Lower lobe of right lung (tissue), 2 donors: ENCODE data around the gene TWNK. TPM values are rescaled to one million over a fixed set of nuclear protein-coding genes. Genes with fewer than 3 reads are reported as not detected.

Experiments
- ATAC-seq, 2 donors: fragments of 200-7000 bp; cut with Tn5 transposase; one replicate each; pipeline ENCODE4 v1.9.1; 2020 to 2022; ENCODE audit warnings: mild to moderate bottlenecking in 2 of 2, moderate library complexity in 2 of 2
- DNase-seq: peaks from one replicate; pipeline ENCODE4 v3.0.0-alpha.2; 2020
- H3K27ac ChIP-seq: fragments of 200-600 bp; one replicate; pipeline ENCODE4 v1.8.0; 2022
- H3K27me3 ChIP-seq: fragments of 200-600 bp; one replicate; pipeline ENCODE4 v1.8.0; 2022; ENCODE audit warnings: low read depth
- H3K36me3 ChIP-seq: fragments of 200-600 bp; one replicate; pipeline ENCODE4 v1.8.0; 2022; ENCODE audit warnings: mild to moderate bottlenecking
- H3K4me1 ChIP-seq: fragments of 200-600 bp; one replicate; pipeline ENCODE4 v1.8.0; 2022
- H3K4me3 ChIP-seq: fragments of 200-600 bp; one replicate; pipeline ENCODE4 v1.8.0; 2022; ENCODE audit warnings: mild to moderate bottlenecking
- H3K9me3 ChIP-seq: fragments of 200-600 bp; one replicate; pipeline ENCODE4 v1.8.0; 2022
- CTCF ChIP-seq: fragments of 200-600 bp; IDR thresholded peaks from one replicate; pipeline ENCODE4 v1.8.0; 2022; ENCODE audit warnings: antibody characterized with exemption, mild to moderate bottlenecking
- intact Hi-C: fragments of 100-400 bp; cut with DNase I; formaldehyde crosslinking; loops from one replicate; pipeline ENCODE4 v1.11.0; 2022
- microRNA-seq: library from miRNA; unstranded; fragments of <30 nt; microRNA quantifications from one replicate; pipeline ENCODE4 v1.2.0, GENCODE V29; 2020; ENCODE audit warnings: borderline number of aligned reads
- total RNA-seq: library from RNA; stranded (reverse); fragmentation: NEBNext Ultra II Directional; extraction: Animal tissue kit (Norgen Biotek cat#: 25700); gene quantifications from one replicate; pipeline ENCODE4 v1.2.1, GENCODE V29; 2021
- donor health status: DM: no; HTN: yes; CAD: no; lungs with severe emphysema.

The TWNK gene
- total RNA-seq, 1 donor from 2014 or later = 5.8 TPM

GRCh38 chr10:101040851-101041250 lies 53.5 kb downstream of the TWNK start:
- Histone ChIP-seq H3K4me1 (peaks cover 26% of the 10 kb centered on the region), H3K36me3 (peaks cover 46% of the 10 kb centered on the region), H3K27ac (no peak overlapping the region), H3K4me3 (no peak overlapping the region), H3K27me3 (no peaks in the 10 kb centered on the region), H3K9me3 (no peaks in the 10 kb centered on the region)
- no peak for TF ChIP-seq CTCF
- DNase-seq (no peak), ATAC-seq (no peak)
- intact Hi-C loops = no loop called here

- peaks cover 4% of the 10 kb centered on the region for H3K27me3 ChIP-seq
- TF ChIP-seq CTCF = peak; percentile 88
- H3K4me1 ChIP-seq = peaks cover 26% of the 10 kb centered on the region
- no peaks in the 10 kb centered on the region for H3K9me3 ChIP-seq
- ATAC-seq = peak; percentile 78 to 85
- H3K4me3 ChIP-seq = no peak overlapping the region
- DNase-seq = peak; percentile 74
- intact Hi-C loops = no loop called here
- H3K36me3 ChIP-seq = peaks cover 42% of the 10 kb centered on the region
- peak overlapping the region; percentile 86 for H3K27ac ChIP-seq
Observed at GRCh38 chr10:101041252-101041761, 54.0 kb downstream of the TWNK start.

GRCh38 chr10:101042118-101042517 lies 54.8 kb downstream of the TWNK start:
- Histone ChIP-seq H3K36me3 (peaks cover 34% of the 10 kb centered on the region), H3K27ac (peak overlapping the region; percentile 86), H3K27me3 (peaks cover 12% of the 10 kb centered on the region), H3K4me3 (peak overlapping the region; percentile 52), H3K4me1 (peaks cover 26% of the 10 kb centered on the region), H3K9me3 (no peaks in the 10 kb centered on the region)
- no peak for DNase-seq
- intact Hi-C loops = no loop called here
- no peak for ATAC-seq
- no peak for TF ChIP-seq CTCF

- peak overlapping the region; percentile 52 for H3K4me3 ChIP-seq
- H3K9me3 ChIP-seq = no peaks in the 10 kb centered on the region
- intact Hi-C loops = no loop called here
- DNase-seq (peak; percentile 100), ATAC-seq (peak; percentile 97 to 98)
- no peak for TF ChIP-seq CTCF
- peaks cover 26% of the 10 kb centered on the region for H3K4me1 ChIP-seq
- peaks cover 27% of the 10 kb centered on the region for H3K36me3 ChIP-seq
- H3K27me3 ChIP-seq = peaks cover 19% of the 10 kb centered on the region
- H3K27ac ChIP-seq = peak overlapping the region; percentile 86
Observed at GRCh38 chr10:101042667-101043362, 55.5 kb downstream of the TWNK start.

GRCh38 chr10:101043363-101043707 lies 56.0 kb downstream of the TWNK start:
- peaks cover 21% of the 10 kb centered on the region for H3K36me3 ChIP-seq
- peaks cover 26% of the 10 kb centered on the region for H3K4me1 ChIP-seq
- DNase-seq (no peak), ATAC-seq (peak in 1 of 2 donors; percentile 1)
- peak overlapping the region; percentile 86 for H3K27ac ChIP-seq
- H3K9me3 ChIP-seq = no peaks in the 10 kb centered on the region
- H3K4me3 ChIP-seq = peak overlapping the region; percentile 52
- intact Hi-C loops = no loop called here
- H3K27me3 ChIP-seq = peaks cover 24% of the 10 kb centered on the region
- TF ChIP-seq CTCF = no peak

Small RNA genes lying within 50 kb of the gene (microRNA-seq; reads per million reads assigned to microRNA genes)
- gene MIR608 = not detected

Other genes starting within 250 kb of the TWNK start
- gene PAX2, start 242.0 kb upstream of the TWNK start, total RNA-seq = not detected
- 34.4 TPM for gene SLF2, start 74.6 kb upstream of the TWNK start, total RNA-seq
- gene SEMA4G, start 18.0 kb upstream of the TWNK start, total RNA-seq = 5.1 TPM
- gene MRPL43, start within 50 bp of the TWNK start, total RNA-seq = 59.7 TPM
- 52.6 TPM for gene LZTS2, start 12.3 kb downstream of the TWNK start, total RNA-seq
- gene PDZD7, start 43.6 kb downstream of the TWNK start, total RNA-seq = 1.6 TPM
- 57.8 TPM for gene SFXN3, start 43.7 kb downstream of the TWNK start, total RNA-seq
- gene KAZALD1, start 74.4 kb downstream of the TWNK start, total RNA-seq = 9.9 TPM
- not detected for gene TLX1, start 143.8 kb downstream of the TWNK start, total RNA-seq
- not detected for gene LBX1, start 241.9 kb downstream of the TWNK start, total RNA-seq